Colonic mucosa (tissue), 4 donors: ENCODE measurements around the gene POLR1G. TPM values are rescaled to one million over a fixed set of nuclear protein-coding genes. Genes with fewer than 3 reads are reported as not detected.

Experiments used
- DNase-seq: peaks from one replicate; pipeline ENCODE4 v3.0.0-alpha.2; 2020
- H3K27ac ChIP-seq: fragments of 200-600 bp; one replicate; pipeline ENCODE4 v1.8.0; 2021
- H3K27me3 ChIP-seq: fragments of 200-600 bp; one replicate; pipeline ENCODE4 v1.8.0; 2021
- H3K36me3 ChIP-seq: fragments of 200-600 bp; one replicate; pipeline ENCODE4 v1.8.0; 2021
- H3K4me1 ChIP-seq: fragments of 200-600 bp; one replicate; pipeline ENCODE4 v1.8.0; 2021; ENCODE audit warnings: mild to moderate bottlenecking
- H3K4me3 ChIP-seq: fragments of 200-600 bp; one replicate; pipeline ENCODE4 v1.8.0; 2021
- H3K9ac ChIP-seq, 2 donors: one replicate each; pipeline ENCODE4 v1.7.0; 2013; ENCODE audit warnings: control low read depth in 2 of 2, low read depth in 2 of 2, low read length in 2 of 2
- H3K9me3 ChIP-seq: fragments of 200-600 bp; one replicate; pipeline ENCODE4 v1.8.0; 2021
- CTCF ChIP-seq: fragments of 200-600 bp; IDR thresholded peaks from one replicate; pipeline ENCODE4 v1.8.0; 2022; ENCODE audit warnings: antibody characterized with exemption, mild to moderate bottlenecking
- intact Hi-C: fragments of 100-400 bp; cut with DNase I; formaldehyde crosslinking; loops from one replicate; pipeline ENCODE4 v1.14.1; 2022
- total RNA-seq, 2 donors: library from RNA; stranded (reverse); fragmentation: NEBNext Ultra II Directional in 1 of 2; extraction: Animal tissue kit (Norgen Biotek cat#: 25700) in 1 of 2; gene quantifications; one replicate each; pipeline ENCODE4 v1.2.1, GENCODE V29; 2021
- donor health status: healthy.
- donor health status: DM: no; HTN: no; CAD: no.
- donor health status: DM: no; HTN: no; CAD: no.

Gene POLR1G
- total RNA-seq, 2 donors from 2014 or later, result 2.0 to 8.5 TPM

GRCh38 chr19:45439190-45439568 lies 32.7 kb downstream of the POLR1G start:
- H3K4me1 ChIP-seq, result no peaks in the 10 kb centered on the region
- no peaks in the 10 kb centered on the region for H3K9me3 ChIP-seq
- no peak overlapping the region for H3K9ac ChIP-seq
- no peak for DNase-seq
- H3K27me3 ChIP-seq, result no peaks in the 10 kb centered on the region
- peak overlapping the region; percentile 86 for H3K27ac ChIP-seq
- intact Hi-C loops, result loop anchor here (2.0 kb wide), 1 partner anchor 40 kb away; no protein-coding TSS in a partner anchor
- H3K4me3 ChIP-seq, result peak overlapping the region; percentile 65
- TF ChIP-seq CTCF, result no peak
- H3K36me3 ChIP-seq, result no peaks in the 10 kb centered on the region

GRCh38 chr19:45439569-45440258 lies 33.3 kb downstream of the POLR1G start:
- Histone ChIP-seq H3K4me3 (peak overlapping the region; percentile 65), H3K27me3 (no peaks in the 10 kb centered on the region), H3K9ac (peak overlapping the region; percentile 13 to 68), H3K27ac (peak overlapping the region; percentile 86), H3K9me3 (no peaks in the 10 kb centered on the region), H3K36me3 (no peaks in the 10 kb centered on the region), H3K4me1 (no peaks in the 10 kb centered on the region)
- DNase-seq, result peak; percentile 80
- peak; percentile 99 for TF ChIP-seq CTCF
- intact Hi-C loops, result loop anchor here (2.0 kb wide), 1 partner anchor 39 kb away; no protein-coding TSS in a partner anchor

- TF ChIP-seq CTCF, result no peak
- no peak for DNase-seq
- Histone ChIP-seq H3K27ac (peak overlapping the region; percentile 86), H3K27me3 (no peaks in the 10 kb centered on the region), H3K36me3 (no peaks in the 10 kb centered on the region), H3K9ac (peak overlapping the region; percentile 13 to 68), H3K4me3 (peak overlapping the region; percentile 65), H3K9me3 (no peaks in the 10 kb centered on the region), H3K4me1 (no peaks in the 10 kb centered on the region)
- intact Hi-C loops, result no loop called here
Measured at GRCh38 chr19:45440259-45440638, 33.8 kb downstream of the POLR1G start.

GRCh38 chr19:45440873-45441654 lies 34.6 kb downstream of the POLR1G start:
- DNase-seq, result no peak
- peak overlapping the region in 1 of 2 donors; percentile 19 for H3K9ac ChIP-seq
- no peaks in the 10 kb centered on the region for H3K4me1 ChIP-seq
- TF ChIP-seq CTCF, result no peak
- no peaks in the 10 kb centered on the region for H3K36me3 ChIP-seq
- no peaks in the 10 kb centered on the region for H3K27me3 ChIP-seq
- intact Hi-C loops, result no loop called here
- H3K4me3 ChIP-seq, result no peak overlapping the region
- H3K27ac ChIP-seq, result no peak overlapping the region
- H3K9me3 ChIP-seq, result no peaks in the 10 kb centered on the region

- Histone ChIP-seq H3K9me3 (no peaks in the 10 kb centered on the region), H3K27ac (peak overlapping the region; percentile 72), H3K4me3 (no peak overlapping the region), H3K9ac (peak overlapping the region; percentile 38 to 91), H3K4me1 (no peaks in the 10 kb centered on the region), H3K36me3 (no peaks in the 10 kb centered on the region), H3K27me3 (no peaks in the 10 kb centered on the region)
- intact Hi-C loops, result no loop called here
- DNase-seq, result no peak
- TF ChIP-seq CTCF, result no peak
Measured at GRCh38 chr19:45442408-45442777, 35.9 kb downstream of the POLR1G start.
